HCT116 (cell line): ENCODE data around the gene ABCC2. TPM values are rescaled to one million over a fixed set of nuclear protein-coding genes. Genes with fewer than 3 reads are reported as not detected.

Experiments used
- ATAC-seq: fragments of 200-7000 bp; cut with Tn5 transposase; 2 replicates; pipeline ENCODE4 v1.9.1; 2020; ENCODE audit warnings: mild to moderate bottlenecking, moderate library complexity
- BruUV-seq: library from RNA; stranded (reverse); fragments of 400-500 nt; replicated peaks from 2 replicates; lab custom pipeline; 2021; lab: Mats Ljungman, UMichigan
- CTCF ChIA-PET: fragments of 300-600 bp; sonication (Branson Sonifier 250); formaldehyde crosslinking; loops from one replicate; lab custom pipeline; 2021; ENCODE audit warnings: antibody characterized with exemption; lab: Charles Lee
- POLR2A ChIA-PET: fragments of 300-600, 350-600 bp; sonication (Branson Sonifier 250); formaldehyde crosslinking; loops from one replicate; lab custom pipeline; 2021; ENCODE audit warnings: antibody characterized with exemption; lab: Charles Lee
- RAD21 ChIA-PET, 2 experiments: fragments of 300-600 bp; sonication (Branson Sonifier 250); formaldehyde crosslinking; loops; one replicate each; lab custom pipeline; 2023; ENCODE audit warnings: low total read pairs in 2 of 2; ENCODE audit not compliant: uncharacterized antibody in 2 of 2, unreplicated experiment in 2 of 2, low non-redundant PET in 1 of 2; lab: Charles Lee
- DNase-seq: peaks from one replicate; pipeline ENCODE4 v3.0.0-alpha.2; 2010; ENCODE audit warnings: low read depth, low spot score
- H2AFZ ChIP-seq: fragments of 200-600 bp; shearing (Covaris generic), sonication (generic); 2 replicates; pipeline ENCODE4 v1.6.1; 2017; ENCODE audit warnings: low read depth, mixed run types, mixed read lengths, antibody characterized with exemption, low read length; ENCODE audit not compliant: poor library complexity, severe bottlenecking
- H3K27ac ChIP-seq: 2 replicates; pipeline ENCODE4 v1.5.1; 2012; ENCODE audit warnings: low read depth, low read length
- H3K27me3 ChIP-seq: fragments of 200-600 bp; sonication (generic); 2 replicates; pipeline ENCODE4 v1.6.1; 2016; ENCODE audit warnings: mixed run types, low read length, mixed read lengths; ENCODE audit not compliant: insufficient read depth
- H3K36me3 ChIP-seq, 2 experiments: fragments of 200-500 bp in 1 of 2; fragments of 200-600 bp in 1 of 2; sonication (Bioruptor generic) in 1 of 2; sonication (generic) in 1 of 2; 2 replicates each; pipeline versions ENCODE4 v1.5.1 to v1.6.1; 2014 to 2016; ENCODE audit warnings: low read length in 2 of 2, inconsistent platforms in 1 of 2, mixed read lengths in 1 of 2, mixed run types in 1 of 2; ENCODE audit not compliant: insufficient read depth in 2 of 2, control insufficient read depth in 1 of 2
- H3K4me1 ChIP-seq, 2 experiments: fragments of 200-600 bp in 1 of 2; sonication (generic) in 1 of 2; 2 replicates each; pipeline versions ENCODE4 v1.5.1 to v1.6.1; 2012 to 2017; ENCODE audit warnings: low read length in 2 of 2, inconsistent platforms in 1 of 2, mild to moderate bottlenecking in 1 of 2, mixed read lengths in 1 of 2, mixed run types in 1 of 2, moderate library complexity in 1 of 2; ENCODE audit not compliant: insufficient read depth in 2 of 2, control insufficient read depth in 1 of 2
- H3K4me2 ChIP-seq: fragments of 200-600 bp; sonication (generic); 2 replicates; pipeline ENCODE4 v1.6.1; 2017; ENCODE audit warnings: mixed run types, low read length, mixed read lengths
- H3K4me3 ChIP-seq, 2 experiments: fragments of 200-600 bp in 1 of 2; sonication (generic) in 1 of 2; replicated peaks in 1 of 2; 2 replicates each; pipeline ENCODE4 v1.5.1; 2011 to 2016; ENCODE audit warnings: low read length in 2 of 2, control low read depth in 1 of 2, low read depth in 1 of 2, mild to moderate bottlenecking in 1 of 2, mixed read lengths in 1 of 2, mixed run types in 1 of 2
- H3K79me2 ChIP-seq: fragments of 200-600 bp; sonication (generic); 2 replicates; pipeline ENCODE4 v1.6.1; 2017; ENCODE audit warnings: mild to moderate bottlenecking, mixed run types, low read length, moderate library complexity, mixed read lengths; ENCODE audit not compliant: insufficient read depth
- H3K9ac ChIP-seq: fragments of 200-600 bp; sonication (generic); 2 replicates; pipeline ENCODE4 v1.6.1; 2016; ENCODE audit warnings: low read length, mixed read lengths
- H3K9me2 ChIP-seq: fragments of 200-600 bp; sonication (generic), shearing (Covaris generic); 2 replicates; pipeline ENCODE4 v1.6.1; 2017; ENCODE audit warnings: mixed run types, mild to moderate bottlenecking, moderate library complexity; ENCODE audit not compliant: insufficient read depth
- H3K9me3 ChIP-seq, 2 experiments: fragments of 200-500 bp in 1 of 2; fragments of 200-600 bp in 1 of 2; sonication (Bioruptor generic) in 1 of 2; sonication (generic) in 1 of 2; 2 replicates each; pipeline ENCODE4 v1.6.1; 2014 to 2017; ENCODE audit warnings: low read length in 2 of 2, mixed read lengths in 2 of 2, inconsistent platforms in 1 of 2, low read depth in 1 of 2, mild to moderate bottlenecking in 1 of 2, mixed run types in 1 of 2, moderate library complexity in 1 of 2; ENCODE audit not compliant: control insufficient read depth in 1 of 2, insufficient read depth in 1 of 2
- H4K20me1 ChIP-seq: fragments of 200-600 bp; sonication (generic), shearing (Covaris generic); 2 replicates; pipeline ENCODE4 v1.6.1; 2017; ENCODE audit warnings: mixed run types, mild to moderate bottlenecking, moderate library complexity; ENCODE audit not compliant: insufficient read depth
- CEBPB ChIP-seq: IDR thresholded peaks from 2 replicates; pipeline ENCODE4 v1.6.1; 2012; ENCODE audit warnings: low read depth
- FOSL1 ChIP-seq: IDR thresholded peaks from 2 replicates; pipeline ENCODE4 v1.6.1; 2012; ENCODE audit warnings: low read depth
- SIN3A ChIP-seq: IDR thresholded peaks from 2 replicates; pipeline ENCODE4 v1.6.1; 2012; ENCODE audit warnings: low read depth
- intact Hi-C: fragments of 100-400 bp; cut with micrococcal nuclease; formaldehyde crosslinking; loops from 2 replicates; pipeline ENCODE4 v1.10.0; 2022
- total RNA-seq: library from RNA; stranded (reverse); gene quantifications from one replicate; pipeline ENCODE4 v1.2.1, GENCODE V29; 2021; ENCODE audit not compliant: unreplicated experiment
- TF ChIP-seq, protein P1 (sequence below): IDR thresholded peaks from 2 replicates; pipeline ENCODE4 v1.6.1; 2011; ENCODE audit warnings: mild to moderate bottlenecking, low read length, moderate library complexity; ENCODE audit not compliant: insufficient replicate concordance; ENCODE audit errors: extremely low read depth

The ABCC2 gene
- total RNA-seq, 1 experiment from 2014 or later, result 88.2 TPM

GRCh38 chr10:99834410-99834809, 52.0 kb downstream of the ABCC2 start:
- DNase-seq (peak; percentile 12), ATAC-seq (peak; percentile 56; the same call in 1 of the 2 replicates)
- no peak overlapping the region for H3K27ac ChIP-seq
- CTCF ChIA-PET, result no interaction called here
- no TSS peak for BruUV-seq
- H3K4me2 ChIP-seq, result 0 out of 2 replicates have a peak overlapping the region, but pooled peaks have one; percentile 10
- peak; percentile 21; the same call in 1 of the 2 replicates for TF ChIP-seq FOSL1
- no peak for TF ChIP-seq CEBPB
- TF ChIP-seq, all 23 proteins: peak for 1
- POLR2A ChIA-PET, result no interaction called here
- no peak overlapping the region for H2AFZ ChIP-seq
- H3K9me3 ChIP-seq, result no peaks in the 10 kb centered on the region
- intact Hi-C loops, result no loop called here
- no peaks in the 10 kb centered on the region for H4K20me1 ChIP-seq
- no peak overlapping the region for H3K9ac ChIP-seq
- H3K27me3 ChIP-seq, result no peaks in the 10 kb centered on the region
- peaks cover 17 to 67% of the 10 kb centered on the region in 2 experiments; a peak in 3 of 4 replicates for H3K36me3 ChIP-seq
- H3K4me1 ChIP-seq, result peaks cover 0 to 9% of the 10 kb centered on the region in 2 experiments; a peak in 2 of 4 replicates
- no peaks in the 10 kb centered on the region for H3K79me2 ChIP-seq
- H3K9me2 ChIP-seq, result no peaks in the 10 kb centered on the region
- RAD21 ChIA-PET, result no interaction called here
- H3K4me3 ChIP-seq, result no peak overlapping the region

DNA sequence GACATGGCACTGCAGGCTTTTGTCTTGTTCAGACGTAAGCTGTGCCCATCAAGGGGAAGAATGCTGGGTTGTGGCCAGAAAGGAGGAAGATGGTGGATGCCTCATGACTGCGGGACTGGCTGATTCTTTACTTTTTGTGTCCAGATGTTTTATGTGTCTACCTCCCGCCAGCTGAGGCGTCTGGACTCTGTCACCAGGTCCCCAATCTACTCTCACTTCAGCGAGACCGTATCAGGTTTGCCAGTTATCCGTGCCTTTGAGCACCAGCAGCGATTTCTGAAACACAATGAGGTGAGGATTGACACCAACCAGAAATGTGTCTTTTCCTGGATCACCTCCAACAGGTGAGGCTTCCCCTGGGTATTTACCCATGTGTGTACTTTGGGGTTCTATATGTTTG, 53.5 kb downstream of the ABCC2 start:
- no peak for DNase-seq
- Histone ChIP-seq H3K9me3 (no peaks in the 10 kb centered on the region), H3K4me2 (no peak overlapping the region), H3K4me3 (no peak overlapping the region), H3K79me2 (no peaks in the 10 kb centered on the region), H2AFZ (no peak overlapping the region), H4K20me1 (no peaks in the 10 kb centered on the region), H3K4me1 (peaks cover 0 to 9% of the 10 kb centered on the region in 2 experiments; a peak in 2 of 4 replicates), H3K9ac (no peak overlapping the region), H3K9me2 (no peaks in the 10 kb centered on the region), H3K27ac (no peak overlapping the region), H3K27me3 (no peaks in the 10 kb centered on the region), H3K36me3 (peaks cover 17 to 56% of the 10 kb centered on the region in 2 experiments; a peak in 3 of 4 replicates)
- BruUV-seq, result no TSS peak
- TF ChIP-seq SIN3A, result no peak
- TF ChIP-seq, protein P1, sequence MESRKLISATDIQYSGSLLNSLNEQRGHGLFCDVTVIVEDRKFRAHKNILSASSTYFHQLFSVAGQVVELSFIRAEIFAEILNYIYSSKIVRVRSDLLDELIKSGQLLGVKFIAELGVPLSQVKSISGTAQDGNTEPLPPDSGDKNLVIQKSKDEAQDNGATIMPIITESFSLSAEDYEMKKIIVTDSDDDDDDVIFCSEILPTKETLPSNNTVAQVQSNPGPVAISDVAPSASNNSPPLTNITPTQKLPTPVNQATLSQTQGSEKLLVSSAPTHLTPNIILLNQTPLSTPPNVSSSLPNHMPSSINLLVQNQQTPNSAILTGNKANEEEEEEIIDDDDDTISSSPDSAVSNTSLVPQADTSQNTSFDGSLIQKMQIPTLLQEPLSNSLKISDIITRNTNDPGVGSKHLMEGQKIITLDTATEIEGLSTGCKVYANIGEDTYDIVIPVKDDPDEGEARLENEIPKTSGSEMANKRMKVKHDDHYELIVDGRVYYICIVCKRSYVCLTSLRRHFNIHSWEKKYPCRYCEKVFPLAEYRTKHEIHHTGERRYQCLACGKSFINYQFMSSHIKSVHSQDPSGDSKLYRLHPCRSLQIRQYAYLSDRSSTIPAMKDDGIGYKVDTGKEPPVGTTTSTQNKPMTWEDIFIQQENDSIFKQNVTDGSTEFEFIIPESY, result no peak
- intact Hi-C loops, result no loop called here
- ChIA-PET CTCF (interaction anchor here (1.0 kb wide), 1 partner anchor 10 kb away, joined by 3 read pairs; no protein-coding TSS in a partner anchor), RAD21 (no interaction called here), POLR2A (no interaction called here)
- ATAC-seq, result no peak
